H1 (cell line): ENCODE data around the gene GALNT5. TPM values are rescaled to one million over a fixed set of nuclear protein-coding genes. Genes with fewer than 3 reads are reported as not detected.

Experiments
- CTCF ChIA-PET: fragments of 300-600 bp; sonication (Branson Sonifier 250); formaldehyde crosslinking; loops from one replicate; lab custom pipeline; 2021; ENCODE audit not compliant: partially characterized antibody; lab: Charles Lee
- POLR2A ChIA-PET: fragments of 300-600 bp; sonication (Branson Sonifier 250); formaldehyde crosslinking; loops from one replicate; lab custom pipeline; 2021; ENCODE audit warnings: inconsistent platforms; ENCODE audit not compliant: partially characterized antibody; lab: Charles Lee
- DNase-seq, 2 experiments: peaks; one replicate each; pipeline versions ENCODE4 v3.0.0 to v3.0.0-alpha.2; 2010 to 2022; ENCODE audit warnings: low spot score in 2 of 2, low read depth in 1 of 2, mixed read lengths in 1 of 2
- FAIRE-seq: peaks from 2 replicates; lab custom pipeline; 2011; peaks lifted over from hg19 to GRCh38; lab: Jason Lieb, UNC
- H2AFZ ChIP-seq: 2 replicates; pipeline ENCODE4 v1.8.1; 2012; ENCODE audit warnings: low read length, inconsistent platforms
- H2AK5ac ChIP-seq: 2 replicates; pipeline ENCODE4 v1.6.1; 2013; ENCODE audit warnings: low read depth, low read length
- H2BK120ac ChIP-seq: replicated peaks from 2 replicates; pipeline ENCODE3; 2013; ENCODE audit warnings: low read depth, low read length, inconsistent platforms
- H2BK12ac ChIP-seq: 2 replicates; pipeline ENCODE4 v1.6.1; 2013; ENCODE audit warnings: low read depth, low read length
- H2BK15ac ChIP-seq: 2 replicates; pipeline ENCODE4 v1.6.1; 2013; ENCODE audit warnings: low read length
- H2BK20ac ChIP-seq: 2 replicates; pipeline ENCODE4 v1.6.1; 2013; ENCODE audit warnings: low read length
- H2BK5ac ChIP-seq: 2 replicates; pipeline ENCODE4 v1.6.1; 2013; ENCODE audit warnings: low read depth, low read length
- H3K14ac ChIP-seq: 2 replicates; pipeline ENCODE4 v1.6.1; 2013; ENCODE audit warnings: inconsistent platforms; ENCODE audit not compliant: insufficient read length
- H3K18ac ChIP-seq: 2 replicates; pipeline ENCODE4 v1.6.1; 2013; ENCODE audit warnings: low read length; ENCODE audit errors: extremely low read depth
- H3K23ac ChIP-seq: 2 replicates; pipeline ENCODE4 v1.6.1; 2013; ENCODE audit warnings: inconsistent platforms; ENCODE audit not compliant: insufficient read length
- H3K23me2 ChIP-seq: 2 replicates; pipeline ENCODE4 v1.6.1; 2013; ENCODE audit warnings: low read depth, low read length
- H3K27ac ChIP-seq: 2 replicates; pipeline ENCODE4 v1.6.1; 2011; ENCODE audit warnings: low read depth, low read length, inconsistent platforms
- H3K27me3 ChIP-seq, 4 experiments: replicated peaks in 1 of 4; 1 replicate in 1 of 4; 2 replicates in 3 of 4; pipeline versions ENCODE4 v1.6.1 to v1.8.1; 2011 to 2013; ENCODE audit warnings: low read length in 3 of 4, mild to moderate bottlenecking in 3 of 4, inconsistent platforms in 2 of 4, mixed read lengths in 2 of 4, moderate library complexity in 1 of 4; ENCODE audit not compliant: control insufficient read depth in 3 of 4, insufficient read depth in 3 of 4; ENCODE audit errors: extremely low read depth in 1 of 4
- H3K36me3 ChIP-seq, 4 experiments: 2 replicates each; pipeline versions ENCODE4 v1.6.1 to v1.8.1; 2011 to 2013; ENCODE audit warnings: mild to moderate bottlenecking in 4 of 4, low read length in 3 of 4, moderate library complexity in 2 of 4, control low read depth in 1 of 4, inconsistent platforms in 1 of 4; ENCODE audit not compliant: insufficient read depth in 4 of 4, control insufficient read depth in 2 of 4
- H3K4ac ChIP-seq: replicated peaks from 2 replicates; pipeline ENCODE3; 2013; ENCODE audit warnings: low read length, low read depth, mixed read lengths, inconsistent platforms; ENCODE audit not compliant: insufficient read length
- H3K4me1 ChIP-seq, 4 experiments: replicated peaks in 1 of 4; 1 replicate in 1 of 4; 2 replicates in 3 of 4; pipeline versions ENCODE4 v1.6.1 to v1.8.1; 2011 to 2013; ENCODE audit warnings: low read length in 3 of 4, inconsistent platforms in 2 of 4, mixed read lengths in 1 of 4; ENCODE audit not compliant: insufficient read depth in 4 of 4, control insufficient read depth in 3 of 4
- H3K4me2 ChIP-seq, 2 experiments: 2 replicates each; pipeline versions ENCODE4 v1.6.1 to v1.8.1; 2011 to 2013; ENCODE audit warnings: low read depth in 2 of 2, low read length in 2 of 2, control low read depth in 1 of 2, inconsistent platforms in 1 of 2, mild to moderate bottlenecking in 1 of 2; ENCODE audit not compliant: insufficient read depth in 1 of 2
- H3K4me3 ChIP-seq, 4 experiments: fragments of 200-600, 300-600 bp in 1 of 4; sonication (generic), shearing (Covaris generic), sonication (Bioruptor Twin) in 1 of 4; 2 replicates each; pipeline versions ENCODE4 v1.5.1 to v1.8.1; 2011 to 2016; ENCODE audit warnings: low read length in 4 of 4, low read depth in 3 of 4, control low read depth in 2 of 4, inconsistent platforms in 2 of 4, mild to moderate bottlenecking in 2 of 4, mixed read lengths in 1 of 4, moderate library complexity in 1 of 4; ENCODE audit not compliant: insufficient read depth in 2 of 4; ENCODE audit errors: extremely low read depth in 1 of 4
- H3K56ac ChIP-seq: replicated peaks from 2 replicates; pipeline ENCODE3; 2013; ENCODE audit warnings: low read depth, mild to moderate bottlenecking, mixed read lengths, low read length, inconsistent platforms; ENCODE audit not compliant: insufficient read length
- H3K79me1 ChIP-seq: 2 replicates; pipeline ENCODE4 v1.6.1; 2013; ENCODE audit warnings: low read depth, low read length, control low read depth
- H3K79me2 ChIP-seq, 2 experiments: 2 replicates each; pipeline versions ENCODE4 v1.6.1 to v1.8.1; 2012 to 2013; ENCODE audit warnings: low read length in 2 of 2, mild to moderate bottlenecking in 2 of 2, inconsistent platforms in 1 of 2; ENCODE audit not compliant: insufficient read depth in 2 of 2, control insufficient read depth in 1 of 2
- H3K9ac ChIP-seq, 4 experiments: replicated peaks in 1 of 4; 1 replicate in 1 of 4; 2 replicates in 3 of 4; pipeline versions ENCODE4 v1.6.1 to v1.8.1; 2011 to 2013; ENCODE audit warnings: low read depth in 3 of 4, low read length in 3 of 4, control low read depth in 2 of 4, mild to moderate bottlenecking in 2 of 4, moderate library complexity in 2 of 4, inconsistent platforms in 1 of 4; ENCODE audit errors: extremely low read depth in 1 of 4
- H3K9me3 ChIP-seq, 2 experiments: 2 replicates each; pipeline versions ENCODE4 v1.6.1 to v1.8.1; 2012 to 2013; ENCODE audit warnings: mild to moderate bottlenecking in 2 of 2, moderate library complexity in 2 of 2, control low read depth in 1 of 2, inconsistent platforms in 1 of 2, low read depth in 1 of 2, low read length in 1 of 2, mixed read lengths in 1 of 2; ENCODE audit not compliant: insufficient read depth in 2 of 2
- H4K20me1 ChIP-seq, 2 experiments: replicated peaks in 1 of 2; 2 replicates each; pipeline versions ENCODE3 to v1.8.1; 2011 to 2013; ENCODE audit warnings: inconsistent platforms in 2 of 2, low read length in 2 of 2, mild to moderate bottlenecking in 1 of 2; ENCODE audit not compliant: insufficient read depth in 2 of 2, control insufficient read depth in 1 of 2
- H4K5ac ChIP-seq: 2 replicates; pipeline ENCODE4 v1.6.1; 2013; ENCODE audit warnings: low read length, low read depth, mixed read lengths, inconsistent platforms; ENCODE audit not compliant: insufficient read length
- H4K8ac ChIP-seq: 2 replicates; pipeline ENCODE4 v1.8.0; 2013; ENCODE audit warnings: mild to moderate bottlenecking, moderate library complexity, low read length, inconsistent platforms; ENCODE audit not compliant: insufficient read depth; ENCODE audit errors: extremely low read depth
- H4K91ac ChIP-seq: replicated peaks from 2 replicates; pipeline ENCODE3; 2013; ENCODE audit warnings: low read length, mixed read lengths, inconsistent platforms; ENCODE audit not compliant: insufficient read length
- ATF2 ChIP-seq: IDR thresholded peaks from 2 replicates; pipeline ENCODE4 v1.6.1; 2012; ENCODE audit warnings: low read length, inconsistent platforms
- BACH1 ChIP-seq: IDR thresholded peaks from 2 replicates; pipeline ENCODE4 v1.6.1; 2012; ENCODE audit warnings: low read length, improper control_type of control experiment
- CBX5 ChIP-seq: fragments of 300-800, 300-1000 bp; sonication (generic); IDR thresholded peaks from 2 replicates; pipeline ENCODE4 v1.7.1; 2016; ENCODE audit warnings: antibody characterized with exemption, low read length, low read depth
- WGBS, 2 experiments: shearing (Covaris generic) in 1 of 2; methylation state at CpG; one replicate each; pipeline versions ENCODE4 v1.1.6 to v1.1.7; 2013 to 2015; ENCODE audit warnings: low lambda C conversion rate in 2 of 2, mixed read lengths in 2 of 2, inconsistent platforms in 1 of 2, low coverage in 1 of 2, missing lambda C conversion rate in 1 of 2; ENCODE audit not compliant: insufficient replicate concordance in 2 of 2, insufficient coverage in 1 of 2, insufficient read length in 1 of 2; ENCODE audit errors: extremely low coverage in 1 of 2, missing lambda C conversion rate in 1 of 2; 5-methylcytosine and 5-hydroxymethylcytosine counted together
- polyA plus RNA-seq, 7 experiments: library from polyadenylated mRNA; depleted of rRNA in 3 of 7; stranded (reverse) in 5 of 7; unstranded in 2 of 7; fragments of >200 nt in 5 of 7; fragments of 200-250 nt in 2 of 7; gene quantifications; 1 replicate in 5 of 7; 2 replicates in 1 of 7; 4 replicates in 1 of 7; pipeline versions ENCODE4 v1.2.1 to v1.2.3, GENCODE V29; 2011 to 2013; ENCODE audit warnings: missing spikeins in 2 of 7, mixed read lengths in 2 of 7
- total RNA-seq: library from RNA; stranded (reverse); fragmentation: NEBNext Ultra II Directional; extraction: Animal tissue kit (Norgen Biotek cat#: 25700); gene quantifications from 2 replicates; pipeline ENCODE4 v1.2.1, GENCODE V29; 2021

The GALNT5 gene
- total and polyA plus RNA-seq, 2 of the 8 experiments (the other 6 are each of a cell fraction or from before 2014, with no cell fraction given) = 0.02 to 0.06 TPM

- no peak overlapping the region for H4K8ac ChIP-seq
- no peak overlapping the region for H3K4me2 ChIP-seq
These were observed 54.2 kb downstream of the GALNT5 start for GRCh38 chr2:157311706-157312105.

More at GRCh38 chr2:157311706-157312105, 54.2 kb downstream of the GALNT5 start:
- no peak overlapping the region for H2AK5ac ChIP-seq
- POLR2A ChIA-PET = no interaction called here
- H4K91ac ChIP-seq = no peak overlapping the region
- H3K27ac ChIP-seq = no peak overlapping the region
- H3K23ac ChIP-seq = no peak overlapping the region
- H2AFZ ChIP-seq = no peak overlapping the region
- no peaks in the 10 kb centered on the region for H3K27me3 ChIP-seq
- no peaks in the 10 kb centered on the region for H3K79me2 ChIP-seq
- no peak overlapping the region for H3K18ac ChIP-seq
- no peaks in the 10 kb centered on the region for H3K36me3 ChIP-seq
- H2BK12ac ChIP-seq = no peak overlapping the region
- no peak for FAIRE-seq
- CTCF ChIA-PET = interaction anchor here (2.4 to 3.1 kb wide), 3 partner anchors 10 to 25 kb away, joined by 8 to 17 read pairs (median 13); no protein-coding TSS in a partner anchor
- no peak overlapping the region for H3K56ac ChIP-seq
- H3K9ac ChIP-seq = no peak overlapping the region
- no peaks in the 10 kb centered on the region for H4K20me1 ChIP-seq
- no peak overlapping the region for H2BK5ac ChIP-seq
- no peak overlapping the region for H4K5ac ChIP-seq
- no peak overlapping the region for H3K4me3 ChIP-seq
- H2BK120ac ChIP-seq = no peak overlapping the region
- DNase-seq = no peak
- H3K4ac ChIP-seq = no peak overlapping the region
- no peak overlapping the region for H2BK15ac ChIP-seq
- H3K14ac ChIP-seq = no peak overlapping the region
- TF ChIP-seq ATF2 = no peak
- TF ChIP-seq BACH1 = no peak
- TF ChIP-seq CBX5 = no peak
- TF ChIP-seq, all 59 proteins: peak for 0
- peaks cover 0 to 5% (median 1%) of the 10 kb centered on the region in 4 experiments; a peak in 2 of 7 replicates for H3K4me1 ChIP-seq
- no peaks in the 10 kb centered on the region for H3K9me3 ChIP-seq
- no peaks in the 10 kb centered on the region for H3K23me2 ChIP-seq
- H2BK20ac ChIP-seq = no peak overlapping the region
- H3K79me1 ChIP-seq = no peaks in the 10 kb centered on the region
- WGBS, 2 experiments = 86% methylated on average over 1 of the region's 1 CpG; no CpG with 5 or more reads in 1 of the 2 experiments
